PC-9 (cell line): Measurements from ENCODE around the gene PRELP. TPM values are rescaled to one million over a fixed set of nuclear protein-coding genes. Genes with fewer than 3 reads are reported as not detected.

ENCODE experiments used
- BruUV-seq: library from RNA; stranded (reverse); fragments of 400-500 nt; replicated peaks from 2 replicates; lab custom pipeline; 2021; lab: Mats Ljungman, UMichigan
- CTCF ChIA-PET: fragments of 300-600 bp; sonication (Branson Sonifier 250); formaldehyde crosslinking; loops from one replicate; lab custom pipeline; 2022; ENCODE audit warnings: antibody characterized with exemption; lab: Charles Lee
- POLR2A ChIA-PET: fragments of 300-600 bp; sonication (Branson Sonifier 250); formaldehyde crosslinking; loops from one replicate; lab custom pipeline; 2022; ENCODE audit warnings: antibody characterized with exemption; ENCODE audit not compliant: unreplicated experiment; lab: Charles Lee
- DNase-seq, 2 experiments: peaks; one replicate each; pipeline versions ENCODE4 v3.0.0 to v3.0.0-alpha.2; 2015 to 2022; ENCODE audit warnings: mixed read lengths in 1 of 2
- H2AFZ ChIP-seq: fragments of 200-600 bp; sonication (generic); 2 replicates; pipeline ENCODE4 v1.8.1; 2017; ENCODE audit warnings: antibody characterized with exemption
- H3F3A ChIP-seq: fragments of 200-600 bp; sonication (generic); 2 replicates; pipeline ENCODE4 v1.8.1; 2017; ENCODE audit warnings: antibody characterized with exemption, mild to moderate bottlenecking, low read depth; ENCODE audit not compliant: insufficient read depth
- H3K27ac ChIP-seq: fragments of 200-600 bp; sonication (generic); 2 replicates; pipeline ENCODE4 v1.6.1; 2016; ENCODE audit warnings: mixed run types
- H3K27me3 ChIP-seq: fragments of 200-600 bp; sonication (generic); 2 replicates; pipeline ENCODE4 v1.6.1; 2016; ENCODE audit warnings: low read depth, mixed run types; ENCODE audit not compliant: insufficient read depth
- H3K36me3 ChIP-seq: fragments of 200-600 bp; sonication (generic); 2 replicates; pipeline ENCODE4 v1.6.1; 2016; ENCODE audit warnings: low read depth, mixed run types
- H3K4me1 ChIP-seq: fragments of 200-600 bp; sonication (generic); replicated peaks from 2 replicates; pipeline ENCODE4 v1.6.1; 2016; ENCODE audit warnings: mixed run types; ENCODE audit not compliant: insufficient read depth
- H3K4me2 ChIP-seq: fragments of 200-600 bp; sonication (generic); 2 replicates; pipeline ENCODE4 v1.6.1; 2017; ENCODE audit warnings: mixed run types
- H3K4me3 ChIP-seq: fragments of 200-600 bp; sonication (generic); 2 replicates; pipeline ENCODE4 v1.6.1; 2016; ENCODE audit warnings: mixed run types
- H3K79me2 ChIP-seq: fragments of 200-600 bp; sonication (generic); 2 replicates; pipeline ENCODE4 v1.6.1; 2017; ENCODE audit warnings: low read depth, mixed run types
- H3K9me2 ChIP-seq: fragments of 200-600 bp; sonication (generic); 2 replicates; pipeline ENCODE4 v1.8.1; 2017; ENCODE audit warnings: mild to moderate bottlenecking; ENCODE audit not compliant: insufficient read depth
- H3K9me3 ChIP-seq: fragments of 200-600 bp; sonication (generic); 2 replicates; pipeline ENCODE4 v1.8.1; 2016; ENCODE audit warnings: low read depth; ENCODE audit not compliant: insufficient read depth
- H4K20me1 ChIP-seq: fragments of 200-600 bp; sonication (generic); 2 replicates; pipeline ENCODE4 v1.8.1; 2017; ENCODE audit not compliant: insufficient read depth
- CTCF ChIP-seq: fragments of 200-600 bp; sonication (generic); conservative IDR thresholded peaks from 2 replicates; pipeline ENCODE4 v1.6.1; 2017; ENCODE audit warnings: mixed run types, antibody characterized with exemption, mild to moderate bottlenecking, moderate library complexity
- EZH2 ChIP-seq: fragments of 200-600 bp; sonication (generic); IDR thresholded peaks from 2 replicates; pipeline ENCODE4 v1.8.0; 2017; ENCODE audit warnings: antibody characterized with exemption, low read depth
- intact Hi-C: fragments of 100-400 bp; cut with micrococcal nuclease; formaldehyde crosslinking; loops from one replicate; pipeline ENCODE4 v1.10.0; 2022; ENCODE audit not compliant: unreplicated experiment
- total RNA-seq: library from RNA; stranded (reverse); gene quantifications from 2 replicates; pipeline ENCODE4 v1.2.3, GENCODE V29; 2021

The PRELP gene
- total RNA-seq, 1 experiment from 2014 or later, result not detected

GRCh38 chr1:203522237-203522636, 46.6 kb downstream of the PRELP start:
- no peaks in the 10 kb centered on the region for H3K79me2 ChIP-seq
- no peak for DNase-seq
- H3K4me2 ChIP-seq, result no peak overlapping the region
- BruUV-seq, result no TSS peak
- intact Hi-C loops, result loop anchor here (5.0 kb wide), 1 partner anchor 45 kb away; no protein-coding TSS in a partner anchor
- H3F3A ChIP-seq, result peaks cover 22% of the 10 kb centered on the region
- no peaks in the 10 kb centered on the region for H3K9me3 ChIP-seq
- H3K9me2 ChIP-seq, result no peaks in the 10 kb centered on the region
- H3K36me3 ChIP-seq, result no peaks in the 10 kb centered on the region
- H3K4me3 ChIP-seq, result no peak overlapping the region
- H4K20me1 ChIP-seq, result no peaks in the 10 kb centered on the region
- H3K27me3 ChIP-seq, result no peaks in the 10 kb centered on the region
- H2AFZ ChIP-seq, result no peak overlapping the region
- TF ChIP-seq CTCF, result no peak
- no peak for TF ChIP-seq EZH2
- ChIA-PET POLR2A (no interaction called here), CTCF (no interaction called here)
- no peak overlapping the region for H3K27ac ChIP-seq
- peaks cover 57% of the 10 kb centered on the region for H3K4me1 ChIP-seq

GRCh38 chr1:203523667-203524066, 48.1 kb downstream of the PRELP start:
- Histone ChIP-seq H3K36me3 (no peaks in the 10 kb centered on the region), H4K20me1 (no peaks in the 10 kb centered on the region), H3K27ac (no peak overlapping the region), H3F3A (peaks cover 24% of the 10 kb centered on the region), H3K4me2 (no peak overlapping the region), H2AFZ (no peak overlapping the region), H3K9me3 (no peaks in the 10 kb centered on the region), H3K9me2 (no peaks in the 10 kb centered on the region), H3K4me3 (no peak overlapping the region), H3K4me1 (peaks cover 53% of the 10 kb centered on the region), H3K27me3 (no peaks in the 10 kb centered on the region), H3K79me2 (no peaks in the 10 kb centered on the region)
- ChIA-PET POLR2A (no interaction called here), CTCF (no interaction called here)
- TF ChIP-seq EZH2 (no peak), CTCF (no peak)
- intact Hi-C loops, result loop anchor here (5.0 kb wide), 1 partner anchor 44 kb away; no protein-coding TSS in a partner anchor
- DNase-seq, result no peak
- no TSS peak for BruUV-seq

- intact Hi-C loops, result loop anchor here (5.0 kb wide), 1 partner anchor 43 kb away; no protein-coding TSS in a partner anchor
- Histone ChIP-seq H3K79me2 (no peaks in the 10 kb centered on the region), H3K4me2 (no peak overlapping the region), H3F3A (peaks cover 20% of the 10 kb centered on the region; the same call in 1 of the 2 replicates), H2AFZ (no peak overlapping the region), H4K20me1 (no peaks in the 10 kb centered on the region), H3K4me3 (no peak overlapping the region), H3K27ac (no peak overlapping the region), H3K27me3 (no peaks in the 10 kb centered on the region), H3K9me2 (no peaks in the 10 kb centered on the region), H3K4me1 (peaks cover 48% of the 10 kb centered on the region), H3K36me3 (no peaks in the 10 kb centered on the region), H3K9me3 (no peaks in the 10 kb centered on the region)
- TF ChIP-seq EZH2 (no peak), CTCF (no peak)
- DNase-seq, result no peak
- ChIA-PET POLR2A (no interaction called here), CTCF (no interaction called here)
- no TSS peak for BruUV-seq
Observed at GRCh38 chr1:203524152-203524551, 48.5 kb downstream of the PRELP start.
